Stimulated activated CD8-positive, alpha-beta memory T cell treated with anti-CD3 and anti-CD28 coated beads, Interleukin-2, amount 100 ng/mL, for 48 hours (primary cell): ENCODE results near the gene ZNF76.
A peak's percentile ranks its signal among the peaks of the same experiment; 100 is the strongest.

ENCODE experiments used
- DNase-seq, 2 donors: peaks; one replicate each; pipeline ENCODE4 v3.0.0-alpha.2; 2020; ENCODE audit warnings: low read depth in 2 of 2

The ZNF76 gene

DNA sequence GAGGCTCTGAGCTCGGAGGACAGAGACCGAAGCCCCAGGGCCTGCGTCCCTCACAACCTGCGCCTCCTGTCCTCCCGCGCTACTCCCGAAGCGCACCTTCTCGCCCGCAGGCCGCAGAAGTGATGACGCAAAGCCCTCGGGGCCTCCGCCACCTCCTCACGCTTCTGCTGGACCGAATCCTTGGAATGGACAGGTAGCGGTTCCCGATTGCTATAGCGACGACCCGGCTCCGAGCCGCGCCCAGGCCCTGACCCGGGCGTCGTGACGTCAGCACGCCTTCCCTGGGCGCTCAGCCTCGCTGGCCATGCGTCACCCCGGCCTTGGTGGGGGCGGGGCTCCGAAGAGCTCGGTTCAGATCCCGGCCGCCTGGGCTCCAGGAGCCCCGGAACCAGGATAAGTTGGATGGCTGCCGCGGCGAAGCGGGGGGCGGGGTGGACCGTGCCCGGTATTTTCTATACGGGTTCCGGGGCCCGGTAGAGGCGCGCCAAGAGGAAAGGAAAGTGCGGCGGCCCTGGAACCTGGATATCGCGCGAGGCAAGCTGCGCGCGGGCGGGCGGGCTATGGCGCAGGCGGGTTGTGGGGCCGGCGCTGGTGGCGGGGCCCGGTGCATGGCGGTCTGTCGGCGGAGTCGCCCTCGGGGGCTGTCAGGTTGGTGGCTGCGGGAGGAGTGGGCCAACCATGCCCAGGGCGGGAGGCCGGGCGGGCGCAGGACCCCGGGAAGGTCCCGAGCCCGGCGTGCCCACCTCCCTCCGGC, at the start of gene ZNF76:
Gene ZNF76, plus strand, starts transcription at position 542 of the 754 bp plus-strand sequence. CDS start 21,417 bp downstream, outside the sequence.
- DNase-seq, result peak; percentile 89 to 91

GRCh38 chr6:35213298-35213791, 46.2 kb upstream of the ZNF76 start:
- no peak for DNase-seq

DNA sequence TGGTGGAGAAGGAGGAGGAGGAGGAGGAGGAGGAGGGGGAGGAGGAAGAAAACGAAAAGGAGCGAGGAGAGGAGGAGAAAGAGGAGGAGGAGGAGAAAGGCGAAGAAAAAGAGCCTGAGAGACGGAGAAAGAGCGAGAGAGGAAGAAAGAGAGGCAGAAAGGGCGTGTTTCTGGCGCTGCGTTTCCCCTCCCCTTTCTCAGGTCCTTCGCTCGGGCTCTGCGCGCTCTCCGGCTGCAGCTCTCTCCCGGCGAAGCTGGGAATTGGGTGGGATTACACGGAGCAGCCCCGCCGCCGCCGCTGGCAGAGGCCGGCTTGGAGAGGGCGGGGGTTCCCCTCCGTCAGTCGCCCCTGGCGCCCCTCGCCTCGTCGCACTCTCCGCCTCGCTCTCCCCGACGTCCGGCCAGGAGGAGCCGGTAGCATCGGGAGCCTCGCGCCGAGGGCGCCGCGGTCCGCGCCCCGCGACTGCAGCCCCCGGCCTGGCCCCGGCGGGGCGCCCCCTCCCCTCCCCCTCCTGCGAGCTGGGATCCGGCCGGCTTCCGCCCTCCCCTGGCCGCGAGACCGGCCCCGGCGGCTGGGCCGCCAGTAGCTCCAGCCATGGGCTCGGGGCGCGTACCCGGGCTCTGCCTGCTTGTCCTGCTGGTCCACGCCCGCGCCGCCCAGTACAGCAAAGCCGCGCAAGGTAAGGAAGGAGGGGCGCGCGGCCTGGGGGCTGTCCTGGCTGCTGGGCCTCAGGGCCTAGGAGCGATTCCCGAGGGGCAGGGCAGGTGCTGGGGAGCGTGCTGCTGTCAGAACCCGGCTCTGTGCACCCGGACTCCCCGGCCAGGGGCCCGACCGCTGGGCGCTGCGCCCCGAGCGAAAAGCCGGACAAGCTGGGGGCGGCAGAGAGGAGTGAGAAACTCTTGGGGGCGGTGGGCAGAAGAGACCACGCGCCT, 45.4 kb upstream of the ZNF76 start, which contains the start of gene SCUBE3:
Gene SCUBE3, plus strand, starts transcription at position 133 of the 933 bp plus-strand sequence. Its CDS starts 463 bp downstream, at position 596.
- no peak for DNase-seq

GRCh38 chr6:35214869-35215664, 44.5 kb upstream of the ZNF76 start:
- no peak for DNase-seq

- DNase-seq, result no peak
These were observed 43.7 kb upstream of the ZNF76 start for GRCh38 chr6:35215665-35216411.

- no peak for DNase-seq
These were observed 43.2 kb upstream of the ZNF76 start for GRCh38 chr6:35216412-35216732.

GRCh38 chr6:35216851-35217811, 42.4 kb upstream of the ZNF76 start:
- no peak for DNase-seq

DNA sequence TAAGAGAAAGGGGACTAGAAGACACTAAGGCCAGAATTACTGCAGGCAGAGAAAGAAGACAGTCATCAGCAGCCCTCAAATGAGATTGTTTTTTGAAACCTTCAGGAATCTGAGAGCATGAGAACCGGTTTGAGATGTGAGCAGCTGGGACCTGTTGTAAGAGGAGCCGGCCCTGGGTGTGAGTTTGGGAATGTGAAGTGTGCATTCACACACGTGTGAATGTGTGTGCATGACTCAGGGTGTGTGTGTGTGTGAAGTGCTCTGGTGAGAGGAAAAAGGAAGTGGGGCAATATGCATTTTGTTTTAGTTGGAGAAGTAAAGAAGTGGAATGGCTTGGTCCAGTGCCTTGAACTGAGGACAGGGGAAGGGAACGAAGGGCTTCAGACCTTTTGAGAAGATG, 41.5 kb upstream of the ZNF76 start:
- no peak for DNase-seq

GRCh38 chr6:35218456-35218855, 41.1 kb upstream of the ZNF76 start:
- DNase-seq, result no peak

DNA sequence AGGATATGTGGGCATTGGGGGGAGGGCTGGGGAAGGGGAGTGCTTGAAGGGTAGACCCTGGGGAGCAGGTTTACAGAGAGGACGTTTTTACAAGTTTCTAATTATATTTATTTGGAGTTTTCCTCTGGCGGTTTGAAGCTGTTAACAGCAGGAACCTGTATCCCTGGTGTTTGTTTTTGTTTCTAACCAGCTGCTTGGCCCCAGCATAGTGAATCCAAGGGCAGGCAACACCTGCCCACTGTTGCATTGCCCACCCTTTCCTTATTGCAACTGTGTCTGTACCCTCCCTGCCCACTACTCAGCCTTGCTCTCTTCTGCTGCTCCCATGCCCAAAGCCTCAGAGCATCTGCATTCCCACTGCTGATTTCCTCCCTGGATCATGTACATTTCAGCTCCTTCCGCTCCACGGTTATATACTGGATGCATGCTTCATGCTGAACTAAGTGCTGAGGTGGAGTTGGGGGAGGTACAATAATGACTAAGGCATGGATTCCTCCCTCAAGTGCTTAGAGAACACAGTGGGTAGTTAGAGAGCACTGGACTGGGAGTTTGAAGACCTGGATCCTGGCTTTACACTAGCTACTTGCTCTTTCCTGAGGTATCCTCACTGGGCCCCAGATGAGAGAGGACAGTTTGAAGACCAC, 39.7 kb upstream of the ZNF76 start:
- DNase-seq, result no peak

GRCh38 chr6:35220711-35221110, 38.8 kb upstream of the ZNF76 start:
- DNase-seq, result no peak

DNA sequence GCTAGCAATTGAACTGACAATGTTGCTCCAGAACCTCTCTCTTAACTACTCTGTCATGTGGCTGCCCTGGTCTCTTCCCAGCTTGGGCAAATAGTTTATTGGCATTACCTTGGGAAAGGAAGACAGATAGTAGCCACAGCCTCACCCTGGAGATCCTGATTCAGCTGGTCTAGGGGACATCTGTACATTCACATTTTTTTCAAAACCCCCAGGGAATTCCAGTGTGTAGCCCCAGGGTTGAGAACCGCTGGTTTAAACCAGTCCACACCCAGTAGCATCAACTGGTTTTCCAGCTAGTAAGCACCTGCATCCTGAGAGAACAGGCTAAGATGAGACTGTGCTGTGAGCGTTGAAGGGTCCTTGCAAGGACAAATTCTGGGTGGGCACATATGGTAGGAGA, 36.1 kb upstream of the ZNF76 start:
- DNase-seq, result no peak

DNA sequence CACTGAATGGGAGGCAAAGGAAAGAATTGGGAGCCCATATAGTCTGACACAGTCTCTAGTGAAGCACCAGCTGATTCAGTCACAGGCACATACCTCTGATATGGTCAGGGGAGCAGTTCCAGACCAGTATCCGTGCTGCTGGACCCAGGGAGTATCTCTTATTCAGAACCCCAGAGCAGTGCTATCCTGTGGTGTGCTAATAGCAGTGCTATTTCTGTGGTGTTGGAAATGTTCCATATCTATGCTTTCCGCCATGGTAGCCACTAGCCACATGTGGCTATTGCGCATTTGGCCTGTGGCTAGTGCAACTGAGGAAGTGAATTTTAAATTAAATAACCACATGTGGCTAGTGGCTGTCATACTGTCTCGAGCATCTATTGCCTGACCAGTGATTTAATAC, 34.8 kb upstream of the ZNF76 start:
- DNase-seq, result no peak

DNA sequence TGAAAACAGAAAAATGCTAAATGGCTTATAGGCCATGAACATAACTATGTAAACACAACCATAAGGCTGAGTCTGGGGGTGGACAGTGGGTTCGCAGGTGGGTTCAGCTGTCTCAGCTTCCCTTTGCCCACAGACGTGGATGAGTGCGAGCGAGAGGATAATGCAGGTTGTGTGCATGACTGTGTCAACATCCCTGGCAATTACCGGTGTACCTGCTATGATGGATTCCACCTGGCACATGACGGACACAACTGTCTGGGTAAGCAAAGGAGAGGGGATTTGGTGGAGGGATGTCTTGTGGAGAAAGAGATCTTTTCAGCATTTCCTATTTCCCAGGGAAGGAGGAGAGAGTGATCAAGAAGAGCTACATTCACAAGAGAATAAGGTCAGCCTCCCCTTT, 31.1 kb upstream of the ZNF76 start:
- DNase-seq, result no peak

GRCh38 chr6:35229304-35229703, 30.2 kb upstream of the ZNF76 start:
- no peak for DNase-seq

DNA sequence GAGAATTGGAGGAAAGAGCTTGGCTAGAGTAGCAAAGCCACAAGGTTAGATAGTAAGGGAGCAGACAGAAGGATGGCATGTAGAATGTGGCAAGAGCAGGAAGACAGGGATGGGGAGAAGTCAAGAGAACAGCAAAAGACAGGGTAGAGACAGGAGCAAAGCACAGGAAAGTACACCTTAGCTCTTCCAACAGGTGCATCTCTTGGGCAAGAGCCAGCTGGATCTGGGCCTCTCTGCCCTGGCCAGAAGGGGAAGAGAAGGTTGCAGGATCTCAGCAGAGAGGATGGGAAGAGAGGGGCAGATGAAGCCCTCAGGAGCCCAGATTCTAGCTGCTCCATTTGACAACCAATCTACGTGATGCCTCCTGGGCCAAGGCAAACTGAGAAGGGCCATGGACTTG, 29.0 kb upstream of the ZNF76 start:
- no peak for DNase-seq

DNA sequence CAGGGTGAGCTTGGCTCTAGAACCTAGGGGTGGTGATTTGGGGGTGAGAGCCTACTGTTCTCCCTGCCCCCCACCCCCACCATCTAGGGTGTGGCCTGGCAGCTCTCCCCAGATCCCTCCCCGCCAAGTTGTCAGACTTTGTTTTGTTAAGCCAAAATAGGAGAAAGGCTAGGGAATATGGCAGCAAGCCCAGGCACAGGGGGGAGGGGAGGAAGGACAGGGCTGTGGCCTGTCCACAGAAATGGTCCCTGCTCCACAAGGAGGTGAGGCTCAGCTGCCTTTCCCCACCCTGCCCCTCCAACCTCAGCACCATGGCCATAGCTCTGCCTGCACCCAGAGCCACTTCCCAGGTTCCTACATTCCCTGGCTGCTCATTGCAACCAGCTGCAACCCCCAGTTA, 28.6 kb upstream of the ZNF76 start:
- no peak for DNase-seq

DNA sequence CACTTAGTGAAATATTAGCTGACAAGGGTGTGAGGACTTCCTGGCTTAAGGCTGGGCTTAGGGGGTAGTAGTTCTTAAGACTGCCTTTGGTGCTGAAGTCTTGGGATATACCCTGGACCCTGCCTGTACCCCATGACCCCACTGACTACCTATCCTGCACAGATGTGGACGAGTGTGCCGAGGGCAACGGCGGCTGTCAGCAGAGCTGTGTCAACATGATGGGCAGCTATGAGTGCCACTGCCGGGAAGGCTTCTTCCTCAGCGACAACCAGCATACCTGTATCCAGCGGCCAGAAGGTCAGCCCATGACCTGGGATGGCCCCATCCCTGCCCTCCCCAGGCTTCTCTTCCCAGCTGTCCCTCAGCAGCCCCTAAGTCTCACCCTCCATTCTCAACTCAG, 28.0 kb upstream of the ZNF76 start:
- DNase-seq, result no peak

- no peak for DNase-seq
These were observed 24.6 kb upstream of the ZNF76 start for GRCh38 chr6:35234901-35235300.

DNA sequence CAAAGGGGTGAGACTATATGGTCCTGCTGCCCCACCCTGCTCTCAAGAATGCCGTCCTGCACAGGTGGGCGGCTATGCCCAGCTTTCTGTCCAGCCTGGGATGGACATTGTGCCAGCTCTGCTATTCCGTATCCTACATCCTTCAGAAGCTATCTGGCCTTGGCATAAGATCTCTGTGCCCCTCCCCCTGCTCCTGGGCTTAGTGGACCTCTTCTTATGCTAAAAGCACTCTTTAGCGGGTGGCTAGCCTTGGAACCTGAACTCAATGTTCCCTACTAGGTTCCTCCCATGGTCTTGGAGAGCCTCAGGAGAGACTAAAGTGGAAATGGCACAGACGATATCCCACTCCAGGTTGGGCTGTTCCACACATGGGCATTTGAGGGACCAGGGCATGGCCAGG, 23.3 kb upstream of the ZNF76 start:
- no peak for DNase-seq
